ENCODE results near the gene ELF5.

Gene ELF5

DNA sequence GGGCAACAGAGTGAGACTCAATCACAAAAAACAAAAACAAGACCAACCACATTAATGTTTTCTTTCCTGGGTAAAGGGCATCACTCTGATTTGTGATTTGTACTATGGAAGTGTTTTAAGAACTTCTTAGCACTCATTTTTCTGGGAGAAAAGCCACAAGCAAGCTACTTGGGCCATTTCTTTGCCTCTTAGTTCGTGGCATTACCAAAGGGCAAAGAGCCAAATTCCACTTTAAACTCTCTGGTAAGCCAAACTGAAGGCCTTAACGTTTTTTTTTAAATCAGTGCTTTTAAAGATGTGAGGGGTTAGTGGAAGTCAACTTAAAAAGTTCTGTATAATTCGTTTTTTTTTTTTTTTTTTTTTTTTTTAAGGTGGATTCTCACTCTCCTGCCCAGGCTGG is 37.9 kb downstream of the ELF5 start:
- Histone ChIP-seq H3K4me1 (ENCODE audit: control insufficient read depth, insufficient read depth, low read length) (no peaks in the 10 kb centered on the region), H3K9ac (ENCODE audit: low read length in 2 of 2) (no peak overlapping the region), H3K27ac (ENCODE audit: low read length) (no peak overlapping the region), H3K27me3 (ENCODE audit: control insufficient read depth in 1 of 2, insufficient read depth in 2 of 2, low read length in 2 of 2) (no peaks in the 10 kb centered on the region), H3K9me3 (ENCODE audit: control insufficient read depth in 2 of 2, low read length in 2 of 2) (no peaks in the 10 kb centered on the region), H3K36me3 (ENCODE audit: control insufficient read depth in 2 of 2, insufficient read depth in 2 of 2, low read length in 2 of 2) (peaks cover 17 to 18% of the 10 kb centered on the region in 2 donors), H3K4me3 (ENCODE audit: low read length in 2 of 2) (no peak overlapping the region)

DNA sequence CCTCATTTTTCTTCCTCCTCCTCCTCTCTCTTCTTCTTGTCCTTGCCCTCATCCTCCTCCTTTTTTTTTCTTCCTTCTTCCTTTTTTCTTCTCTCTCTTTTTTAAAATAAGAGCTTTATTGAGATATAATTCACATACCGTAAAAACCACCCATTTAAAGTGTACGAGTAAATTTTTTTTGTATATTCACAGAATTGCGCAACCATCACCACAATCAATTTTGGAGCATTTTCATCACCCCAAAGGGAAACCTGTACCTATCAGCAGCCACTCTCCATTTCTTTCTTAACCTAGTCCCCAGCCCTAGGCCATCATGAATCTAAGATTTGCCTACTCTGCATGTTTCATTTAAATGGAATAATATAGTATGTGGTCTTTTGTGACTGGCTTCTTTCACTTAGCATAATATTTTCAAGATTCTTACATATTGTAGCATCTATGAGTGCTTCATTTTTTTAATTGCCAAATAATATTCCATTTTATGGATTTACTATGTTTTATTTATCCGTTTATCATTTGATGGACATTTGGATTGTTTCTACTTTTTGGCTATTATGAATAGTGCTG is 39.9 kb downstream of the ELF5 start:
- Histone ChIP-seq H3K9me3 (ENCODE audit: control insufficient read depth in 2 of 2, low read length in 2 of 2) (no peaks in the 10 kb centered on the region), H3K4me1 (ENCODE audit: control insufficient read depth, insufficient read depth, low read length) (no peaks in the 10 kb centered on the region), H3K9ac (ENCODE audit: low read length in 2 of 2) (no peak overlapping the region), H3K27ac (ENCODE audit: low read length) (no peak overlapping the region), H3K36me3 (ENCODE audit: control insufficient read depth in 2 of 2, insufficient read depth in 2 of 2, low read length in 2 of 2) (peaks cover 30 to 35% of the 10 kb centered on the region in 2 donors), H3K4me3 (ENCODE audit: low read length in 2 of 2) (no peak overlapping the region), H3K27me3 (ENCODE audit: control insufficient read depth in 1 of 2, insufficient read depth in 2 of 2, low read length in 2 of 2) (no peaks in the 10 kb centered on the region)

DNA sequence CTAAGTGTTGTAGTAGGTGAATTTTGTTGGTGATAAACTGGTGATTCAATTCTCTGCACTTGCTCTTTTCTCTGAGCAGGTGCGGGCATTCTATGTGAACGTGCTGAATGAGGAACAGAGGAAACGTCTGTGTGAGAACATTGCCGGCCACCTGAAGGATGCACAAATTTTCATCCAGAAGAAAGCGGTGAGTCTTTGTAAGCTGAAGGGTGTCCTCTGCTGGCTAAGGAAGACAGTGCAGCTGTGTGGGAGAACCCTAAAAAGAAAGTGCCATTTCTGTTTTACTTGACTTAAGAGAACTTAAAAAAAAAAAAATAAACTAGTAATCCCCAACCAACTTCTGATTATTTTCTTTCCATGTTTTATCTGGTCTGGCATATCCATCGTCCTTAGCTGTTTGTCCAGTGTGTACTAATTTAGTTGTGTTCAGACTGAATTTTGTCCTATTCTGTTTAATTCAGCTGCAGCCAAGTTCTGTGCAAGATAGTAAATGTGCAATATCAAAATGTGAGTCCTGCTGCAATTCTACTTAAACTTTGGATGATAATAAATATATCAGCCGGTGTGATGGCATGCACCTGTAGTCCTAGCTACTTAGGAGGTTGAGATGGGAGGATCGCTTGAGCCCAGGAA is 45.3 kb downstream of the ELF5 start:
- Histone ChIP-seq H3K9me3 (ENCODE audit: control insufficient read depth in 2 of 2, low read length in 2 of 2) (no peaks in the 10 kb centered on the region), H3K4me1 (ENCODE audit: control insufficient read depth, insufficient read depth, low read length) (no peaks in the 10 kb centered on the region), H3K27me3 (ENCODE audit: control insufficient read depth in 1 of 2, insufficient read depth in 2 of 2, low read length in 2 of 2) (no peaks in the 10 kb centered on the region), H3K36me3 (ENCODE audit: control insufficient read depth in 2 of 2, insufficient read depth in 2 of 2, low read length in 2 of 2) (peaks cover 62 to 69% of the 10 kb centered on the region in 2 donors), H3K9ac (ENCODE audit: low read length in 2 of 2) (no peak overlapping the region), H3K4me3 (ENCODE audit: low read length in 2 of 2) (no peak overlapping the region), H3K27ac (ENCODE audit: low read length) (no peak overlapping the region)

DNA sequence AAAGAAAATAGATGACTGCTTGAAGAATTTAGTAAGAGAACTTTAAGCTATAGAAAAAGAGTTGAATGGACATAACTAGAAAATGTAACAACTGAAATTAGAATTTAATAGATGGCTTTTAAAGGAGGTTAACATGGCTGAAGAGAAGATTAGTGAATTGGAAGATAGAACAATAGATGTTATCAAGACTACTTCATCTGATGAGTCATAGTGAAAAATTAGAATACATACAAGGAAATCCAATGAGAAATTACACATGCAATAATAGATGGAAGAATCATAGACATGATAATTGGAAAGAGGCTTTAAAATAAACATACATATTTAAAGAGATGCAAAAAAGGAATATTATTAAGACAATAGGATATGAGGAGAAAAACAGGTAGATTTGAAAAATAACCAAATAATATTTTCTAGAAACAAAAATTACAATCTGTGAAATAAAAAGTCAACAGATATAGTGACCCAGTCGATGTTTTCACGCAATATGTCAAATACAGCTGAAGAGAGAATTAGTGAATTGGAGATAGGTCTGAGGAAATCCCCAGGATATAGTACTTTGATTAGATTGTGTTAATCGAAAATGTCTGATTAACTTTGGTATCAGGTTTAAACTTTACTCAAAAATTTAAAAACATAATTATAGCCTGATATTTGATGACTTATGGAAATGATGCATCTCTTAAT is 46.6 kb downstream of the ELF5 start:
- no peaks in the 10 kb centered on the region for H3K4me1 ChIP-seq (ENCODE audit: control insufficient read depth, insufficient read depth, low read length)
- H3K27ac ChIP-seq (ENCODE audit: low read length), result no peak overlapping the region
- H3K36me3 ChIP-seq (ENCODE audit: control insufficient read depth in 2 of 2, insufficient read depth in 2 of 2, low read length in 2 of 2), result peaks cover 59 to 70% of the 10 kb centered on the region in 2 donors
- H3K9me3 ChIP-seq (ENCODE audit: control insufficient read depth in 2 of 2, low read length in 2 of 2), result no peaks in the 10 kb centered on the region
- H3K9ac ChIP-seq (ENCODE audit: low read length in 2 of 2), result no peak overlapping the region
- no peaks in the 10 kb centered on the region for H3K27me3 ChIP-seq (ENCODE audit: control insufficient read depth in 1 of 2, insufficient read depth in 2 of 2, low read length in 2 of 2)
- H3K4me3 ChIP-seq (ENCODE audit: low read length in 2 of 2), result no peak overlapping the region

DNA sequence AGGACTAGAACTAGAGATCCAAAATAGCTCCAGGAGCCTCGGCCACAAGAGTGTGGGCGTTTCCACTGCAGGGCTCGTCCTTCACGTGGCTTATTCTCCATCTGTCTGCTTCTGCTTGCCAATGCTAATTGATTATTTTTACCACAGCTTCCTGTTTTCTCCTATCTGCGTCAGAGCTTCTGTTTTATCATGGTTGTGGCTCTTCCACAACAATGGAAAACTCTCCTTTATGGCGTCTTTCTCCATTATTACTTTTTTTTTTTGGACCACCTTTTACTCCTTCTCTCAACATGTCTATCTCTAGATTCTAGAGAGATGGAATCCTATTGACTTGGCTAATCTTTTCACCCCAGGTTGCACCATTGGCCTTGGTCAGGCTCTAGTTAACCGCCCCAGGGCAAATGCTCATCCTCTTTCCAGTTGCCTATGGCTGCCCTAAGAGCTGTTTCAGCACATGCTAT is 49.0 kb downstream of the ELF5 start:
- H3K4me1 ChIP-seq (ENCODE audit: control insufficient read depth, insufficient read depth, low read length), result no peaks in the 10 kb centered on the region
- H3K36me3 ChIP-seq (ENCODE audit: control insufficient read depth in 2 of 2, insufficient read depth in 2 of 2, low read length in 2 of 2), result peaks cover 51 to 67% of the 10 kb centered on the region in 2 donors
- H3K4me3 ChIP-seq (ENCODE audit: low read length in 2 of 2), result no peak overlapping the region
- no peaks in the 10 kb centered on the region for H3K27me3 ChIP-seq (ENCODE audit: control insufficient read depth in 1 of 2, insufficient read depth in 2 of 2, low read length in 2 of 2)
- no peak overlapping the region for H3K27ac ChIP-seq (ENCODE audit: low read length)
- H3K9ac ChIP-seq (ENCODE audit: low read length in 2 of 2), result no peak overlapping the region
- H3K9me3 ChIP-seq (ENCODE audit: control insufficient read depth in 2 of 2, low read length in 2 of 2), result no peaks in the 10 kb centered on the region

DNA sequence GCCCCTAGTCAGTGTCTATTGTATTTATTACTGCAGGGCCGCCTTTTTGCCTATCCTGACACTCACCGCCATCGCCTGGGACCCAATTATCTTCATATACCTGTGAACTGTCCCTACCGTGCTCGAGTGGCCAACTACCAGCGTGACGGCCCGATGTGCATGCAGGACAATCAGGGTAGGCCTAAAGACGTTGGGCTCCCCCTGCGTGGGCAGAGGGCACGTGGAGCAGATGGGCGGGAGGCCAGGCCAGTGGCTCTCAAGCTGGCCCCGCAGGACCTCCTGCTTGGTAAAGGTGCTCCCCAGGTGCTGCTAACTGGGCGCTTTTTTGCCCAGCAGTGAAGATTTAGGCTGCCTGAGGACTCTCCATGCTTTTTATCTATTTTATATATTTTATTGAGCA is 52.4 kb downstream of the ELF5 start:
- H3K4me1 ChIP-seq (ENCODE audit: control insufficient read depth, insufficient read depth, low read length), result no peaks in the 10 kb centered on the region
- no peaks in the 10 kb centered on the region for H3K27me3 ChIP-seq (ENCODE audit: control insufficient read depth in 1 of 2, insufficient read depth in 2 of 2, low read length in 2 of 2)
- H3K9ac ChIP-seq (ENCODE audit: low read length in 2 of 2), result no peak overlapping the region
- no peak overlapping the region for H3K4me3 ChIP-seq (ENCODE audit: low read length in 2 of 2)
- peaks cover 64 to 73% of the 10 kb centered on the region in 2 donors for H3K36me3 ChIP-seq (ENCODE audit: control insufficient read depth in 2 of 2, insufficient read depth in 2 of 2, low read length in 2 of 2)
- no peak overlapping the region for H3K27ac ChIP-seq (ENCODE audit: low read length)
- H3K9me3 ChIP-seq (ENCODE audit: control insufficient read depth in 2 of 2, low read length in 2 of 2), result no peaks in the 10 kb centered on the region

DNA sequence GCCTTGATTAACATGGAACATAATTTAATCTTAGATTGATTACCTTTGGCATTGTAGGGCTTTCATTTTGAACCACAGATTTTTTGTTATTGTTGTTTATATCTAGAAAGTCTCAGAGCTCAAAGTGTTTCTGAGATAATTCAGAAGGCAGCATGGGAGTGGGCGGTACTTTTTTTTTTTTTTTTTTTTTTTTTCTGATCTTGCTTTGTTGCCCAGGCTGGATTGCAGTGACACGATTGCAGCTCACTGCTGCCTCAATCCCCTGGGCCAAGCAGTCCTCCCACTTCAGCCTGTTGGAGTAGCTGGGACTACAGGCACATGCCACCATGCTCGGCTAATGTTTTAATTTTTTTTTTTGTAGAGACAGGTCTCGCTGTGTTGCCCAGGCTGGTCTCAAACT is 53.3 kb downstream of the ELF5 start:
- no peaks in the 10 kb centered on the region for H3K4me1 ChIP-seq (ENCODE audit: control insufficient read depth, insufficient read depth, low read length)
- peaks cover 57 to 70% of the 10 kb centered on the region in 2 donors for H3K36me3 ChIP-seq (ENCODE audit: control insufficient read depth in 2 of 2, insufficient read depth in 2 of 2, low read length in 2 of 2)
- H3K27me3 ChIP-seq (ENCODE audit: control insufficient read depth in 1 of 2, insufficient read depth in 2 of 2, low read length in 2 of 2), result no peaks in the 10 kb centered on the region
- no peak overlapping the region for H3K4me3 ChIP-seq (ENCODE audit: low read length in 2 of 2)
- no peaks in the 10 kb centered on the region for H3K9me3 ChIP-seq (ENCODE audit: control insufficient read depth in 2 of 2, low read length in 2 of 2)
- H3K9ac ChIP-seq (ENCODE audit: low read length in 2 of 2), result no peak overlapping the region
- no peak overlapping the region for H3K27ac ChIP-seq (ENCODE audit: low read length)

DNA sequence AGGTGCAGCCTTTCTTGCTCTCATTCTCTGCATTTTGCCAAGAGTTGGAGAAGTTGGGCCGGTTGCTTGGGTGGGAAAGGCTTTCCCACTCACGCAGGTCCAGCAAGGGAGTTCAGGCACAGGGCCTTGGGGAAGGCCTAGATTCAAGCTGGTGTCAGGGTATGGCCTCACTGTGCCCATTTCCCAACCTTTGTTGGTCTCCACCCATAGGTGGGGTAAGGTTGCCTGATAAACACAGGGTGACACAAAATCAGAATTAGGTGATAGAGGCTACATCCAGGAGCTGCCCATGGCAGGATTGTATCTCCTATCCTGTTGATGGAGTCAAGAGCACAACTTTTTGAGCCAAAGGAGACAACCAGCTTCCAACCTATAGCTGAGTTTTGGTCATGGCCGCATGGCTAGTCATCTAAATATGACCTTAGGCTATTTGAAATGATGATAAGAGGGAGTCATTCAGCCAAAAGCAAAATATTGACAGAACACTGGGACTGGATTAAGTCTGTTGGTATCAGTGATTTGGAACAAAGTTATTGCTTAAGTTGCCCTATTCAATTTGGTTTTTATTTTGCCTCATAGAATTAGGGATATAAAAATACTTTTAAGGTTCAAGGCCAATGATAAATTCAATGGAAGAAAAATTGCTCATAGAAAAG is 54.0 kb downstream of the ELF5 start:
- Histone ChIP-seq H3K9ac (ENCODE audit: low read length in 2 of 2) (no peak overlapping the region), H3K4me3 (ENCODE audit: low read length in 2 of 2) (no peak overlapping the region), H3K9me3 (ENCODE audit: control insufficient read depth in 2 of 2, low read length in 2 of 2) (no peaks in the 10 kb centered on the region), H3K36me3 (ENCODE audit: control insufficient read depth in 2 of 2, insufficient read depth in 2 of 2, low read length in 2 of 2) (peaks cover 57 to 70% of the 10 kb centered on the region in 2 donors), H3K4me1 (ENCODE audit: control insufficient read depth, insufficient read depth, low read length) (no peaks in the 10 kb centered on the region), H3K27ac (ENCODE audit: low read length) (no peak overlapping the region), H3K27me3 (ENCODE audit: control insufficient read depth in 1 of 2, insufficient read depth in 2 of 2, low read length in 2 of 2) (no peaks in the 10 kb centered on the region)

DNA sequence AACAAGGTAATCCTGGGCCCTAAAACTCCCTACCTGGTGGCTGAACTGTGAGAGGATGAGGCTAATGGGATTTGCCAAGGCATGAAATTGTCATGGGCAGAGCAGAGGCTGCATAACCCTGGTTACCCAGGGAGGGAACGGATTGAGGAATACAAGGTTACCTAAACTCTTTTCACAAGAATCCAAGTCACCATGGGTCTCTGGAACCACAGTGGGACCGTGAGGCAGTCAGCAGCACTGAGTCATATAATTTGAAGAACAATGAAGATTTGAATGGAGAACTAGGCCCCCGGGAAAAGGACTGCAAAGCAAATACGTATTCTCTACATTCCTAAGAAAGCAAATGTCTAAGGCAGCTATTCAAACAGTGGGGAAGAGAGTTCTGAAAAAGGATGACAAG is 55.1 kb downstream of the ELF5 start:
- Histone ChIP-seq H3K4me1 (ENCODE audit: control insufficient read depth, insufficient read depth, low read length) (no peaks in the 10 kb centered on the region), H3K27me3 (ENCODE audit: control insufficient read depth in 1 of 2, insufficient read depth in 2 of 2, low read length in 2 of 2) (no peaks in the 10 kb centered on the region), H3K27ac (ENCODE audit: low read length) (no peak overlapping the region), H3K4me3 (ENCODE audit: low read length in 2 of 2) (no peak overlapping the region), H3K36me3 (ENCODE audit: control insufficient read depth in 2 of 2, insufficient read depth in 2 of 2, low read length in 2 of 2) (peaks cover 50 to 69% of the 10 kb centered on the region in 2 donors), H3K9me3 (ENCODE audit: control insufficient read depth in 2 of 2, low read length in 2 of 2) (no peaks in the 10 kb centered on the region), H3K9ac (ENCODE audit: low read length in 2 of 2) (no peak overlapping the region)

DNA sequence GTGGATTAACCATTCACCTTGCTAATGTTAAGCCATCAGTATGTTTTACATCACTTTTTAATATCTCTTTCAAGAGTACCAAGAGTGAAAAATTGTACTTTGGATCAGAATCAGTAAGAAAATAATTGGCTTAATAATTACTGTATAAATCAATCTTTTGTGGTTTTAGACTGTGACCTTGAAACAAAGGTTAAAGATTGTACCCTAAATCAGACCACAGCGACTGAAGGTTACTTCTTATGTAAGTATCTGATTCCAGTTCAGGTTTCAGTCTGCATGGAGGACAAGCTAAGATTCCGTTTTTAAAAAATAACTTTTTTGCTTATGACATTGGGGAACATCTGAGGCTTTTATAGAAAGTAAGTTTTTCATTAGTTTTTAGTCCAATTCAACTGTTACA is 56.0 kb downstream of the ELF5 start:
- H3K4me3 ChIP-seq (ENCODE audit: low read length in 2 of 2), result no peak overlapping the region
- H3K9me3 ChIP-seq (ENCODE audit: control insufficient read depth in 2 of 2, low read length in 2 of 2), result no peaks in the 10 kb centered on the region
- H3K9ac ChIP-seq (ENCODE audit: low read length in 2 of 2), result no peak overlapping the region
- H3K36me3 ChIP-seq (ENCODE audit: control insufficient read depth in 2 of 2, insufficient read depth in 2 of 2, low read length in 2 of 2), result peaks cover 49 to 67% of the 10 kb centered on the region in 2 donors
- no peak overlapping the region for H3K27ac ChIP-seq (ENCODE audit: low read length)
- H3K27me3 ChIP-seq (ENCODE audit: control insufficient read depth in 1 of 2, insufficient read depth in 2 of 2, low read length in 2 of 2), result no peaks in the 10 kb centered on the region
- no peaks in the 10 kb centered on the region for H3K4me1 ChIP-seq (ENCODE audit: control insufficient read depth, insufficient read depth, low read length)
